ENCODE results near the gene ACTG1. TPM values are rescaled to one million over a fixed set of nuclear protein-coding genes. Genes with fewer than 3 reads are reported as not detected.

The ACTG1 gene
- total and polyA plus RNA-seq, 9 of the 15 experiments (the other 6 are each of a cell fraction or from before 2014, with no cell fraction given), result 224 to 1,775 (median 568) TPM

DNA sequence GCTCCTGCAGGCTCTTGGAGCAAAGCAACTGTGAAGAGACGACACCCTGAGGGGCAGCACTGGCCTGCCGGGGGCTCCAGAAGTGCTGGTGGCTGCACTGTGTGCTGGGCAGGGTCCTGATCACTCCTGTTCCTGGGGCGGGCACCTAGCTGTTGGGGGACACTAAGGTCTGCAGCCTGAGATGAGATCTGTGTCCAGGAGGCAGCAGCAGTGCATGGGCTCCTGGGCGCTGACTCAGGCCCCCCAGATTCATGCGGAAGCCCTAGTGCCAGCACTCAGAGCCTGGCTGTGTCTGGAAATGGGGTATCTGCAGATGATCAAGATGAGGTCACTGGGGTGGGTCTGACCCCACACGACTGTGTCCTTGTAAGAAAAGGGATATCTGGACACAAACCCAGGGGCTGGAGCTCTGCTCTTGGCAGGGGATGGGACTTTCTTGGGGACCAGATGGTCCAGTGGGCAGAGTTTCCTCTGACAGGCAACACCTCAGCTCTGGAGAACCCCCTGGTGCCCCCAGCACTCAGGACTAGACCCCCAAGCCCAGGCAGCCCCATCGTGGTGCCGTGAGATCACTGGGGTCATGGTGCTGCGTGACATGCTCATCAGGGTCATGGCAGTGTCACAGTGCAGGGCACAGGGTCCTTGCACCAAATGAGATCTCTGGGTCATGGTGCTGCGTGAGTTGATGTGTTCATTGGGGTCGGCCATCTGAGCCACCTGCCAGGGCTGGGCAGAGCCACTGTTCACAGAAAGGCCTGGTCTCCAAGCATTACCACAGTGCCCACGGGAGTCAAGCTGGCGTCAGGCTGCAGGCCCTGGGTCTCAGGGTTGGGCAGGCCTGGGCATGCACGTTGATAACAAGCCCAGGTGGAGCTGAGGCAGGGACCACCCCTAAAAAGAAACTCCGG is 30.1 kb upstream of the ACTG1 start:
- Histone ChIP-seq H3K27ac (ENCODE audit: extremely low read depth, low read depth, low read length) (no peak overlapping the region), H3K9me1 (ENCODE audit: control insufficient read depth, insufficient read depth, low read length) (no peaks in the 10 kb centered on the region), H3K9me3 (replicated peaks; ENCODE audit: control insufficient read depth, insufficient read depth, low read depth, low read length) (no peaks in the 10 kb centered on the region), H3K4me2 (ENCODE audit: insufficient read depth, low read length) (no peak overlapping the region), H2AFZ (ENCODE audit: low read depth, low read length) (no peak overlapping the region), H3K4me3 (no peak overlapping the region), H3K79me2 (ENCODE audit: control insufficient read depth, insufficient read depth, low read length) (no peaks in the 10 kb centered on the region), H3K36me3 (ENCODE audit: control insufficient read depth, insufficient read depth, low read length) (peaks cover 79% of the 10 kb centered on the region; the same call in 2 of the 3 replicates), H3K4me1 (replicated peaks in 1 of 2; ENCODE audit: control insufficient read depth in 2 of 2, insufficient read depth in 2 of 2, low read length in 2 of 2) (peaks cover 0 to 49% of the 10 kb centered on the region in 2 experiments; a peak in 1 of 5 replicates), H3K27me3 (ENCODE audit: control insufficient read depth in 2 of 2, insufficient read depth in 2 of 2, low read length in 2 of 2) (no peaks in the 10 kb centered on the region), H4K20me1 (replicated peaks; ENCODE audit: control insufficient read depth, insufficient read depth, low read length) (peaks cover 9% of the 10 kb centered on the region; the same call in 1 of the 2 replicates), H3K9ac (ENCODE audit: insufficient read depth in 1 of 2, low read depth in 2 of 2, low read length in 2 of 2) (peak overlapping the region in 1 of 2 experiments; percentile 76; a peak in 1 of 4 replicates)
- in situ Hi-C loops (cut with MboI) (no loop called here), intact Hi-C loops (cut with micrococcal nuclease) (no loop called here)
- DNase-seq (ENCODE audit: extremely low read depth in 1 of 4, low spot score in 3 of 4) (no peak), FAIRE-seq (no peak), ATAC-seq (no peak)
- BruUV-seq (replicated peaks), result no TSS peak
- ChIA-PET CTCF (ENCODE audit: low intra/inter-chr PET ratio) (no interaction called here), POLR2A (interaction anchor here (0.6 to 2.5 kb wide), 5 partner anchors 9 to 449 kb away, joined by 3 to 12 read pairs (median 3); partner anchors contain the start of gene FAAP100)
- 79% methylated on average over 15 of the region's 15 CpGs for WGBS (ENCODE audit: insufficient coverage, low coverage, missing lambda C conversion rate)
- no peak for TF ChIP-seq PCBP2 (IDR thresholded peaks at IDR 0.05; ENCODE audit: low read depth, low read length, poor library complexity, severe bottlenecking)
- TF ChIP-seq KDM1A (IDR thresholded peaks at IDR 0.05), result no peak
- no peak for TF ChIP-seq IFI16 (CRISPR knock-in tag; IDR thresholded peaks at IDR 0.05)
- TF ChIP-seq, protein P1, sequence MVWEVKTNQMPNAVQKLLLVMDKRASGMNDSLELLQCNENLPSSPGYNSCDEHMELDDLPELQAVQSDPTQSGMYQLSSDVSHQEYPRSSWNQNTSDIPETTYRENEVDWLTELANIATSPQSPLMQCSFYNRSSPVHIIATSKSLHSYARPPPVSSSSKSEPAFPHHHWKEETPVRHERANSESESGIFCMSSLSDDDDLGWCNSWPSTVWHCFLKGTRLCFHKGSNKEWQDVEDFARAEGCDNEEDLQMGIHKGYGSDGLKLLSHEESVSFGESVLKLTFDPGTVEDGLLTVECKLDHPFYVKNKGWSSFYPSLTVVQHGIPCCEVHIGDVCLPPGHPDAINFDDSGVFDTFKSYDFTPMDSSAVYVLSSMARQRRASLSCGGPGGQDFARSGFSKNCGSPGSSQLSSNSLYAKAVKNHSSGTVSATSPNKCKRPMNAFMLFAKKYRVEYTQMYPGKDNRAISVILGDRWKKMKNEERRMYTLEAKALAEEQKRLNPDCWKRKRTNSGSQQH (CRISPR knock-in tag; IDR thresholded peaks at IDR 0.05), result no peak
- TF ChIP-seq HDAC3 (IDR thresholded peaks at IDR 0.05; ENCODE audit: borderline replicate concordance, partially characterized antibody), result no peak
- TF ChIP-seq RBFOX2 (IDR thresholded peaks at IDR 0.05; ENCODE audit: low read depth, low read length), result peak; percentile 8; the same call in 1 of the 2 replicates
- peak; percentile 19; the same call in 1 of the 2 replicates for TF ChIP-seq POLR2G (IDR thresholded peaks at IDR 0.05; ENCODE audit: low read depth, low read length)
- TF ChIP-seq ZNF23 (CRISPR knock-in tag; IDR thresholded peaks at IDR 0.05), result no peak
- TF ChIP-seq ZKSCAN1 (IDR thresholded peaks at IDR 0.05; ENCODE audit: low read depth, low read length), result no peak
- no peak for TF ChIP-seq ZNF639 (CRISPR knock-in tag; conservative IDR thresholded peaks at IDR 0.05 in 1 of 2, IDR thresholded peaks at IDR 0.05 in 1 of 2)
- TF ChIP-seq CEBPZ (IDR thresholded peaks at IDR 0.05; ENCODE audit: borderline replicate concordance, low read depth, low read length), result no peak

Measured in K562 (cell line).